Measurements from ENCODE around the gene NEU1.
A peak's percentile ranks its signal among the peaks of the same experiment; 100 is the strongest.

NEU1 gene

GRCh38 chr6:31878222-31878621 is 15.6 kb upstream of the NEU1 start:
- Histone ChIP-seq H3K27me3 (ENCODE audit: insufficient read depth, insufficient read length) (no peaks in the 10 kb centered on the region), H3K4me1 (ENCODE audit: insufficient read depth, insufficient read length) (peaks cover 12% of the 10 kb centered on the region), H3K4me3 (ENCODE audit: insufficient read length, low read depth) (no peak overlapping the region), H3K9ac (ENCODE audit: insufficient read length, low read depth) (no peak overlapping the region), H3K36me3 (ENCODE audit: insufficient read depth, insufficient read length, low read length) (peaks cover 34% of the 10 kb centered on the region), H3K9me3 (ENCODE audit: insufficient read depth, low read length) (no peaks in the 10 kb centered on the region)
- DNase-seq (ENCODE audit: low read depth, low spot score), result no peak
- TF ChIP-seq SUZ12 (IDR thresholded peaks at IDR 0.05; ENCODE audit: extremely low read depth, insufficient read depth, insufficient read length) (no peak), ZNF274 (IDR thresholded peaks at IDR 0.05; ENCODE audit: low read depth, low read length) (no peak), YY1 (IDR thresholded peaks at IDR 0.05; ENCODE audit: insufficient read depth, insufficient read length) (no peak)

DNA sequence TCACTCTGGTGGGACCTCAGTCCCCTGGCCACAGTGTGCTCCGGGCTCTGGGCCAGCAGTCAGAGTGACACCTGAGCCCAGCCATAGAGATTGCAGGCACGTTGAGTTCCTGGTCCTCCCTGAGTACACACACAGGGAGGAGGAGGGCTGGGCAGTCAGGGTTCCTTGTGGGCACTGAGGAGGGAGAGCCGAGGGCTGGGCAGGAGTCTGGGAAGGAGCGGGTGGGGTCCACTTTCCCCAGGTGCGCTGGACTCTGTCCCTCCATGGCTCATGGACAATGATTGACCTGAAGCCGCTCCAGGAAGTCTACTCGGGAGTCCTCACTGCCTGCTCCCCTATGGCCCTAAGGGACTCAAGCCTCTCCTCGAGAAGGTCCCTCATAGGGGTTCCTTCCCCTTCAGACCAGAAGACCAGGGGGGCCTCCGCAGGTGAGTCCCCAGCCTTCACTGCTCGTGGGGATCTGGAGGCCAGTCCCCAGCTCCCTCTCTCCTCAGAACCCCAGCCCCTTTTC is 15.1 kb upstream of the NEU1 start:
- H3K4me3 ChIP-seq (ENCODE audit: insufficient read length, low read depth), result no peak overlapping the region
- peak overlapping the region; percentile 4 for H3K9ac ChIP-seq (ENCODE audit: insufficient read length, low read depth)
- TF ChIP-seq YY1 (IDR thresholded peaks at IDR 0.05; ENCODE audit: insufficient read depth, insufficient read length), result no peak
- TF ChIP-seq SUZ12 (IDR thresholded peaks at IDR 0.05; ENCODE audit: extremely low read depth, insufficient read depth, insufficient read length), result no peak
- TF ChIP-seq ZNF274 (IDR thresholded peaks at IDR 0.05; ENCODE audit: low read depth, low read length), result no peak
- peaks cover 12% of the 10 kb centered on the region for H3K4me1 ChIP-seq (ENCODE audit: insufficient read depth, insufficient read length)
- DNase-seq (ENCODE audit: low read depth, low spot score), result no peak
- no peaks in the 10 kb centered on the region for H3K9me3 ChIP-seq (ENCODE audit: insufficient read depth, low read length)
- H3K27me3 ChIP-seq (ENCODE audit: insufficient read depth, insufficient read length), result no peaks in the 10 kb centered on the region
- H3K36me3 ChIP-seq (ENCODE audit: insufficient read depth, insufficient read length, low read length), result peaks cover 29% of the 10 kb centered on the region

DNA sequence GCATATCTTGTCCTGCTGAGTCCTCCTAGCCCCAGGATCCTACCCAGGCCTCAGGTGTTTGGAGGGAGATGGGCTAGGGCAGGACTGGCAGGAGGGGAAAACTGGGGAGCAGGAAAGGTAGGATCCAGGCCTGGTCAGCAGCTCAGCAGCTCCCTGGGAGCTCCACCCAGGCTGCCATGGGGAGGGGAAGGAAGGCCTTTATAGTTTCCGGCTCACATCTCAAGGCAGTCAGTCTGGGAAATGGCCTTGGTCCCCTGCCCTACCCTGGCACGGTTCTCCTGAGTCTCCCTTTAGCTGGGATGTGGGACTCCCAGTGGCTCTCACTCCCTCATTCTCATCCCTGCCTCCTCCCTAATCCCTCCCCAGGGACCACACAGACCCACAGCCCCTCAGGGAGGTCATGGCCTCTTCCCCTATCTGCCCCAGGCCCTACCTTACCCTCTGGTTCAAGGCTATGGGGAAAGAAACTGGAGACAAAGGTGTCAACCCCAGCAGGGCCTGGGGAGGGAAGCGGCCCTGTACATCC is 14.6 kb upstream of the NEU1 start:
- H3K9me3 ChIP-seq (ENCODE audit: insufficient read depth, low read length), result no peaks in the 10 kb centered on the region
- TF ChIP-seq SUZ12 (IDR thresholded peaks at IDR 0.05; ENCODE audit: extremely low read depth, insufficient read depth, insufficient read length) (no peak), YY1 (IDR thresholded peaks at IDR 0.05; ENCODE audit: insufficient read depth, insufficient read length) (no peak), ZNF274 (IDR thresholded peaks at IDR 0.05; ENCODE audit: low read depth, low read length) (no peak)
- no peak overlapping the region for H3K4me3 ChIP-seq (ENCODE audit: insufficient read length, low read depth)
- DNase-seq (ENCODE audit: low read depth, low spot score), result no peak
- H3K9ac ChIP-seq (ENCODE audit: insufficient read length, low read depth), result peak overlapping the region; percentile 4
- H3K36me3 ChIP-seq (ENCODE audit: insufficient read depth, insufficient read length, low read length), result peaks cover 24% of the 10 kb centered on the region
- no peaks in the 10 kb centered on the region for H3K27me3 ChIP-seq (ENCODE audit: insufficient read depth, insufficient read length)
- H3K4me1 ChIP-seq (ENCODE audit: insufficient read depth, insufficient read length), result peaks cover 12% of the 10 kb centered on the region

GRCh38 chr6:31876357-31876756 is 13.7 kb upstream of the NEU1 start:
- Histone ChIP-seq H3K36me3 (ENCODE audit: insufficient read depth, insufficient read length, low read length) (peaks cover 19% of the 10 kb centered on the region), H3K27me3 (ENCODE audit: insufficient read depth, insufficient read length) (no peaks in the 10 kb centered on the region), H3K9me3 (ENCODE audit: insufficient read depth, low read length) (no peaks in the 10 kb centered on the region), H3K9ac (ENCODE audit: insufficient read length, low read depth) (no peak overlapping the region), H3K4me1 (ENCODE audit: insufficient read depth, insufficient read length) (peaks cover 16% of the 10 kb centered on the region), H3K4me3 (ENCODE audit: insufficient read length, low read depth) (no peak overlapping the region)
- TF ChIP-seq ZNF274 (IDR thresholded peaks at IDR 0.05; ENCODE audit: low read depth, low read length), result no peak
- no peak for TF ChIP-seq SUZ12 (IDR thresholded peaks at IDR 0.05; ENCODE audit: extremely low read depth, insufficient read depth, insufficient read length)
- TF ChIP-seq YY1 (IDR thresholded peaks at IDR 0.05; ENCODE audit: insufficient read depth, insufficient read length), result no peak
- DNase-seq (ENCODE audit: low read depth, low spot score), result no peak

DNA sequence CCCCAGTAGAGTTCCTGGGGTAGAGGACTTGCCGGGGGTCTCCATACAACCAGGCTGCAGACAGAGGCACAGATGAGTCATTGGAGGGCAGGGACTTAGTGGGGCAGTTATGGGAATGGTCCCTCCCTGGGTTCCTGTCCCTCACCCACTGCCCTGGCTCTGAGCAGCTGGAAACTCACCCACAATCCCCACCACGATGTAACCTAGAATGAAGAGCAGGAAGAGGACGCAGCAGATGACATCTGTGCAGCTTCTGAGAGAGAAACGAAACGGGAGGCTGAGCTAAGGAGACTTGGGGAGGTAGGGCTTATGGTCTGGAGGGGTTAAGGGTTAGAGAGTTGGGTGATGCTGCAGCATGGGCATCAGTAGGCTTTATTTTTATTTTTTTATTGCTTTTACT is 13.3 kb upstream of the NEU1 start:
- Histone ChIP-seq H3K4me3 (ENCODE audit: insufficient read length, low read depth) (no peak overlapping the region), H3K9ac (ENCODE audit: insufficient read length, low read depth) (no peak overlapping the region), H3K9me3 (ENCODE audit: insufficient read depth, low read length) (no peaks in the 10 kb centered on the region), H3K27me3 (ENCODE audit: insufficient read depth, insufficient read length) (no peaks in the 10 kb centered on the region), H3K36me3 (ENCODE audit: insufficient read depth, insufficient read length, low read length) (peaks cover 15% of the 10 kb centered on the region), H3K4me1 (ENCODE audit: insufficient read depth, insufficient read length) (peaks cover 18% of the 10 kb centered on the region)
- DNase-seq (ENCODE audit: low read depth, low spot score), result no peak
- TF ChIP-seq YY1 (IDR thresholded peaks at IDR 0.05; ENCODE audit: insufficient read depth, insufficient read length) (no peak), SUZ12 (IDR thresholded peaks at IDR 0.05; ENCODE audit: extremely low read depth, insufficient read depth, insufficient read length) (no peak), ZNF274 (IDR thresholded peaks at IDR 0.05; ENCODE audit: low read depth, low read length) (no peak)

DNA sequence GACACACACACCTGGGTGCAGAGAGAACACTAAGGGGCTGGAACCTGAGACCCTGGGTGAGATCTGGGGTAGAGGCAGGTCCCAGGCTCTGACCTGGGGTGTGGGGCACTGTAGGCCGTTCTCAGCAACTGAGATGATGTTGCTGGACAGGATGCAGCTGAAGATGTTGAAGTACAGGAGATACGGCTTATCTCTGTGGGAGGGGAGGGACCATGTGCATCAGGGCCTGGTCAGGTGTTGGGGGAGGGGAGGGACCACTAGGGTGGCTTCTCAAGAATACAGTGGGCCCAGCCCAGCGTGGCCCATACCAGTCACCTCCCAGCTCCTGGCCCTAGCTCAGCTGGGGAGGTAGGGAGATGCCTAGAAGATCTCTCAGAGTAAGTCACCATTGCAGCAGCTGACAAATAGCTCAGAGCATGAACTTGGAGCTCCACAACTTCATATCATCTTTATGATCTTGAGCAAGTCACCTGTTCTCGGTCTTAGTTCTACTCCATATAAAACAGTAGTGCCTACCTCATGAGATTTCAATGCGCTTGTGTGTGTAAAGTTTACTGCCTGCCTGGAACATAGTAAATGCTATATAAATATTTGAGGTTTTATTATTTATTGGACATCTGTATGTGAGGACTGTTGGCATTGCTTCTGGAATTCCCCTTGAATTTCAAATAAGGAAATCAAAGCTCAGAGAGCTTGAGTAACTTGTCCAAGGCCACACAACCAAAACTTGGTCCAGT is 12.4 kb upstream of the NEU1 start:
- no peak for DNase-seq (ENCODE audit: low read depth, low spot score)
- Histone ChIP-seq H3K9ac (ENCODE audit: insufficient read length, low read depth) (no peak overlapping the region), H3K36me3 (ENCODE audit: insufficient read depth, insufficient read length, low read length) (peaks cover 6% of the 10 kb centered on the region), H3K4me3 (ENCODE audit: insufficient read length, low read depth) (no peak overlapping the region), H3K4me1 (ENCODE audit: insufficient read depth, insufficient read length) (peaks cover 21% of the 10 kb centered on the region), H3K27me3 (ENCODE audit: insufficient read depth, insufficient read length) (no peaks in the 10 kb centered on the region), H3K9me3 (ENCODE audit: insufficient read depth, low read length) (no peaks in the 10 kb centered on the region)
- TF ChIP-seq YY1 (IDR thresholded peaks at IDR 0.05; ENCODE audit: insufficient read depth, insufficient read length), result no peak

GRCh38 chr6:31874084-31874670 is 11.6 kb upstream of the NEU1 start:
- DNase-seq (ENCODE audit: low read depth, low spot score), result no peak
- Histone ChIP-seq H3K4me3 (ENCODE audit: insufficient read length, low read depth) (no peak overlapping the region), H3K36me3 (ENCODE audit: insufficient read depth, insufficient read length, low read length) (no peaks in the 10 kb centered on the region), H3K27me3 (ENCODE audit: insufficient read depth, insufficient read length) (no peaks in the 10 kb centered on the region), H3K4me1 (ENCODE audit: insufficient read depth, insufficient read length) (peaks cover 21% of the 10 kb centered on the region), H3K9ac (ENCODE audit: insufficient read length, low read depth) (no peak overlapping the region), H3K9me3 (ENCODE audit: insufficient read depth, low read length) (no peaks in the 10 kb centered on the region)
- TF ChIP-seq ZNF274 (IDR thresholded peaks at IDR 0.05; ENCODE audit: low read depth, low read length) (no peak), SUZ12 (IDR thresholded peaks at IDR 0.05; ENCODE audit: extremely low read depth, insufficient read depth, insufficient read length) (no peak), YY1 (IDR thresholded peaks at IDR 0.05; ENCODE audit: insufficient read depth, insufficient read length) (no peak)
